Nephron (organoid): ENCODE measurements around the gene POU2AF3.
"Not testable (repeated sequence)": the region's sequence is repeated elsewhere in the genome, so short reads cannot be mapped to it uniquely, and the experiment has no call there.

Experiments
- H3K27ac Mint-ChIP-seq, 3 experiments: 2 replicates each; pipeline ENCODE4 v1.8.0; 2020; ENCODE audit warnings: mixed read lengths in 3 of 3, mild to moderate bottlenecking in 2 of 3, moderate library complexity in 1 of 3
- H3K27me3 Mint-ChIP-seq: 2 replicates; pipeline ENCODE4 v1.8.0; 2021; ENCODE audit warnings: low read depth, mild to moderate bottlenecking, moderate library complexity, mixed read lengths
- H3K36me3 Mint-ChIP-seq: 2 replicates; pipeline ENCODE4 v1.8.0; 2020; ENCODE audit warnings: low read depth, mixed read lengths
- H3K4me1 Mint-ChIP-seq: 2 replicates; pipeline ENCODE4 v1.8.0; 2020; ENCODE audit warnings: mixed read lengths
- H3K4me3 Mint-ChIP-seq, 3 experiments: 2 replicates each; pipeline ENCODE4 v1.8.0; 2020; ENCODE audit warnings: mild to moderate bottlenecking in 3 of 3, mixed read lengths in 3 of 3, moderate library complexity in 2 of 3
- H3K9me3 Mint-ChIP-seq: 2 replicates; pipeline ENCODE4 v1.8.0; 2020; ENCODE audit warnings: mixed read lengths
- CTCF ChIP-seq, 3 experiments: fragments of 200-600 bp; sonication (generic); IDR thresholded peaks; one replicate each; pipeline ENCODE4 v1.5.0; 2021; ENCODE audit warnings: antibody characterized with exemption in 3 of 3; ENCODE audit not compliant: unreplicated experiment in 3 of 3

Gene POU2AF3

GRCh38 chr11:111259896-111260295, 38.5 kb upstream of the POU2AF3 start:
- no peaks in the 10 kb centered on the region for H3K4me1 Mint-ChIP-seq
- H3K27me3 Mint-ChIP-seq: peaks cover 5% of the 10 kb centered on the region
- no peak overlapping the region for H3K27ac Mint-ChIP-seq
- no peak overlapping the region for H3K4me3 Mint-ChIP-seq
- H3K36me3 Mint-ChIP-seq: no peaks in the 10 kb centered on the region
- TF ChIP-seq CTCF (IDR thresholded peaks at IDR 0.05; ENCODE audit: unreplicated experiment in 3 of 3): no peak
- no peaks in the 10 kb centered on the region for H3K9me3 Mint-ChIP-seq

DNA sequence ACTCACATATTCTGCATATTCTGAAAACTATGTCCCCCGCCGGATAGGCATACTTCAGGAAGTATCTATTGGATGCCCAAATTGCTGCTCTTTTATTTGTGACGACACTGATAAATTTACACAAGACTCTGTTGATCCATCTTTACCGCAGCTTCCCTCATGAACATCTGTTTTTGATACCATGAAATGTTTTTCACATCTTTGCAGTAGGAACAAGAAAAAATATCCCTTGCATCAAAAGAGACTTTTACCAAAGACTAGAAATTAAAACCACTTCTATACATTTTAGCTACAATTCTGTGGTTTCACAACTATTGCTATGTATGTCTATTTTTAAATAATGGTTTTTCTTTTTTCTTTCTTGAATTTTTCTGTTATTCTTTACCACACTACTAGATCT, 37.5 kb upstream of the POU2AF3 start:
- TF ChIP-seq CTCF (IDR thresholded peaks at IDR 0.05; ENCODE audit: unreplicated experiment in 3 of 3): no peak
- H3K36me3 Mint-ChIP-seq: no peaks in the 10 kb centered on the region

GRCh38 chr11:111264646-111265045, 33.7 kb upstream of the POU2AF3 start:
- no peak for TF ChIP-seq CTCF (IDR thresholded peaks at IDR 0.05; ENCODE audit: unreplicated experiment in 3 of 3)
- H3K9me3 Mint-ChIP-seq: no peaks in the 10 kb centered on the region
- peaks cover 8% of the 10 kb centered on the region for H3K4me1 Mint-ChIP-seq
- H3K27me3 Mint-ChIP-seq: peaks cover 10% of the 10 kb centered on the region
- H3K36me3 Mint-ChIP-seq: no peaks in the 10 kb centered on the region
- no peak overlapping the region for H3K4me3 Mint-ChIP-seq
- no peak overlapping the region for H3K27ac Mint-ChIP-seq

More for the DNA sequence above, 37.5 kb upstream of the POU2AF3 start:
- H3K4me3 Mint-ChIP-seq: no peak overlapping the region
- no peaks in the 10 kb centered on the region for H3K4me1 Mint-ChIP-seq
- H3K27ac Mint-ChIP-seq: no peak overlapping the region
- H3K27me3 Mint-ChIP-seq: peaks cover 10% of the 10 kb centered on the region
- H3K9me3 Mint-ChIP-seq: no peaks in the 10 kb centered on the region

- H3K27ac Mint-ChIP-seq: no peak overlapping the region
- H3K4me3 Mint-ChIP-seq: no peak overlapping the region
- peaks cover 10% of the 10 kb centered on the region for H3K27me3 Mint-ChIP-seq
- H3K36me3 Mint-ChIP-seq: no peaks in the 10 kb centered on the region
- no peaks in the 10 kb centered on the region for H3K9me3 Mint-ChIP-seq
- TF ChIP-seq CTCF (IDR thresholded peaks at IDR 0.05; ENCODE audit: unreplicated experiment in 3 of 3): no peak
- H3K4me1 Mint-ChIP-seq: peaks cover 9% of the 10 kb centered on the region
Observed at GRCh38 chr11:111265421-111265820, 32.9 kb upstream of the POU2AF3 start.

DNA sequence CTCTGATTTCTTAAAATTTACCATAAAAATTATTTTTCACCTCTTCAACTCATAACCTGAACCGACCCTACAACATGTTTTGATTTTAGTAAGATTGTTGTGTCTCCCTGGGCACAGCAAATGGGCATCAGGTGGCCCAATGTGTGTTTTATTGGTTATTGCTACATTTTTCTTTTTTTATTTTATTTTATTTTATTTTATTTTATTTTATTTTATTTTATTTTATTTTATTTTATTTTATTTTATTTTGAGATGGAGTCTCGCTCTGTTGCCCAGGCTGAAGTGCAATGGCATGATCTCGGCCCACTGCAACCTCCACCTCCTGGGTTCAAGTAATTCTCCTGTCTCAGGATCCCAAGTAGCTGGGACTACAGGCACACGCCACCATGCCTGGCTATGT, 30.0 kb upstream of the POU2AF3 start:
- H3K27me3 Mint-ChIP-seq: peaks cover 14% of the 10 kb centered on the region
- not testable (repeated sequence) for H3K4me1 Mint-ChIP-seq, H3K27ac Mint-ChIP-seq, H3K9me3 Mint-ChIP-seq, H3K36me3 Mint-ChIP-seq, H3K4me3 Mint-ChIP-seq

- Mint-ChIP-seq H3K4me3 (no peak overlapping the region), H3K4me1 (peaks cover 9% of the 10 kb centered on the region), H3K36me3 (no peaks in the 10 kb centered on the region), H3K27me3 (peaks cover 10% of the 10 kb centered on the region), H3K9me3 (no peaks in the 10 kb centered on the region), H3K27ac (peak overlapping the region in 2 of 3 experiments; percentile 33 to 64)
- no peak for TF ChIP-seq CTCF (IDR thresholded peaks at IDR 0.05; ENCODE audit: unreplicated experiment in 3 of 3)
Observed at GRCh38 chr11:111269146-111269868, 29.0 kb upstream of the POU2AF3 start.
